Measurements from ENCODE around the gene BCL6B. TPM values are rescaled to one million over a fixed set of nuclear protein-coding genes. Genes with fewer than 3 reads are reported as not detected.
"Not testable (repeated sequence)": the region's sequence is repeated elsewhere in the genome, so short reads cannot be mapped to it uniquely, and the experiment has no call there.

BCL6B gene
- total RNA-seq, 4 donors from 2014 or later, result 0.15 to 1.9 (median 0.67) TPM

DNA sequence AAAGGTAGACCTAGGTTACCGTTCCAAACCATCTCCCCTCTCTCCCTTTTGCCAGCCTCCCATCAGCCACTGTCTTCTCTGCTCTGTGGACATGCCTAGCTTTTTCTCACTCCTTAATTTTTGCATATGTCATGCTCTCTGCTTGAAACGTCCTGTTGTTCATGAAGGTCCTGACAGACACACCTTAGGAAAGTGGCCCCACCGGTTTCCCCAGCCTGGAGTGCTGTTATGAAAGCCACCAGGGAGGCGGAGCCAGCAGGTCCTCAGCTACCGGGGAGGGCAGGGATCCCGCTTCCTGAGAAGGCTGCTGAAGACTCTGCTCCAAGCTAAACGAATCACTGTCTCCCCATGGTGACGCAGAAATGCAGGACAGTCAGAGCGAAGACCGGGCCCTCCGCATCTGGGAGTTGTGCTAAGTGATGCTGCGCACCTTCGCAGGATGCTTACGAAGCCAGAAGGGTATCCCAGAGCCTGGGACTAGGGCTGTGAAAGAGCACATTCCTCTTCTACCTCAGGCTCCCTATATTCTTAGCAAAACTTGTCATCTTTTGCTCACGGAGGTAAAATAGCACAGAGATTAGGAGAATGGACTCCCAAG lies 23.4 kb downstream of the BCL6B start:
- intact Hi-C loops (cut with DNase I), result no loop called here
- Histone ChIP-seq H3K9me3 (no peaks in the 10 kb centered on the region), H3K36me3 (no peaks in the 10 kb centered on the region), H3K4me1 (peaks cover 30 to 65% (median 34%) of the 10 kb centered on the region in 3 donors), H3K27me3 (peaks cover 0 to 40% (median 2%) of the 10 kb centered on the region in 4 donors), H3K4me3 (peak overlapping the region; percentile 2 to 56 (median 40)), H3K27ac (peak overlapping the region; percentile 80 to 95 (median 86))
- no peak for DNase-seq
- WGBS, 2 donors, result 4 to 14% methylated on average over 5 to 14 of the region's 15 CpGs
- no peak for TF ChIP-seq POLR2A (IDR thresholded peaks at IDR 0.05)
- TF ChIP-seq, protein P1, sequence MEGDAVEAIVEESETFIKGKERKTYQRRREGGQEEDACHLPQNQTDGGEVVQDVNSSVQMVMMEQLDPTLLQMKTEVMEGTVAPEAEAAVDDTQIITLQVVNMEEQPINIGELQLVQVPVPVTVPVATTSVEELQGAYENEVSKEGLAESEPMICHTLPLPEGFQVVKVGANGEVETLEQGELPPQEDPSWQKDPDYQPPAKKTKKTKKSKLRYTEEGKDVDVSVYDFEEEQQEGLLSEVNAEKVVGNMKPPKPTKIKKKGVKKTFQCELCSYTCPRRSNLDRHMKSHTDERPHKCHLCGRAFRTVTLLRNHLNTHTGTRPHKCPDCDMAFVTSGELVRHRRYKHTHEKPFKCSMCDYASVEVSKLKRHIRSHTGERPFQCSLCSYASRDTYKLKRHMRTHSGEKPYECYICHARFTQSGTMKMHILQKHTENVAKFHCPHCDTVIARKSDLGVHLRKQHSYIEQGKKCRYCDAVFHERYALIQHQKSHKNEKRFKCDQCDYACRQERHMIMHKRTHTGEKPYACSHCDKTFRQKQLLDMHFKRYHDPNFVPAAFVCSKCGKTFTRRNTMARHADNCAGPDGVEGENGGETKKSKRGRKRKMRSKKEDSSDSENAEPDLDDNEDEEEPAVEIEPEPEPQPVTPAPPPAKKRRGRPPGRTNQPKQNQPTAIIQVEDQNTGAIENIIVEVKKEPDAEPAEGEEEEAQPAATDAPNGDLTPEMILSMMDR (IDR thresholded peaks at IDR 0.05), result peak in 2 of 6 experiments; percentile 2 to 7

DNA sequence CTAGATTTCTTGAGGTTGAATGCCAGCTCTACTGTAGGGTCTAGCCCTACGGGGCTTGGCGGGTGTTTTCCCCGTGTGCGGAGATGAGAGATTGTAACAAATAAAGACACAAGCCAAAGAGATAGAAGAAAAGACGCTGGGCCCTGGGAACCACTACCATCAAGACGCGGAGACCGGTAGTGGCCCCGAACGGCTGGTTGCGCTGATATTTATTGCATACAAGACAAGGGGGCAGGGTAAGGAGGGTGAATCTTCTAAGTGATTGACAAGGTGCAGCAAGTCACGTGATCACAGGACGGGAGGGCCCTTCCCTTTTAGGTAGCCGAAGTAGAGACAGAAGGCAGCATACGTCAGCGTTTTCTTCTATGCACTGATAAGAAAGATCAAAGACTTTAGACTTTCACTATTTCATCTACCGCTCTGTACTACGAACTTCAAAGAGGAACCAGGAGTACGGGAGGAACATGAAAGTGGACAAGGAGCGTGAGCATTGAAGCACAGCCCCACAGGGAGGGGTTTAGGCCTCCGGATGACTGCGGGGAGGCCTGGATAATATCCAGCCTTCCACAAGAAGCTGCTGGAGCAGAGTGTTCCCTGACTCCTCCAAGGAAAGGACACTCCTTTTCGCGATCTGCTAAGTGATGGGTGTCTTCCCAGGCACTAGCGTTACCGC lies 24.0 kb downstream of the BCL6B start:
- DNase-seq; intact Hi-C loops (cut with DNase I); H3K9me3 ChIP-seq; H3K36me3 ChIP-seq: not testable (repeated sequence)
- 6 to 18% methylated on average over 26 of the region's 26 CpGs for WGBS, 2 donors
- Histone ChIP-seq H3K27ac (peak overlapping the region; percentile 80 to 95 (median 86)), H3K4me3 (peak overlapping the region; percentile 2 to 56 (median 40)), H3K4me1 (peaks cover 30 to 62% (median 34%) of the 10 kb centered on the region in 3 donors), H3K27me3 (peaks cover 0 to 39% (median 2%) of the 10 kb centered on the region in 4 donors)
- TF ChIP-seq POLR2A (IDR thresholded peaks at IDR 0.05), result peak in 1 of 4 donors; percentile 25

DNA sequence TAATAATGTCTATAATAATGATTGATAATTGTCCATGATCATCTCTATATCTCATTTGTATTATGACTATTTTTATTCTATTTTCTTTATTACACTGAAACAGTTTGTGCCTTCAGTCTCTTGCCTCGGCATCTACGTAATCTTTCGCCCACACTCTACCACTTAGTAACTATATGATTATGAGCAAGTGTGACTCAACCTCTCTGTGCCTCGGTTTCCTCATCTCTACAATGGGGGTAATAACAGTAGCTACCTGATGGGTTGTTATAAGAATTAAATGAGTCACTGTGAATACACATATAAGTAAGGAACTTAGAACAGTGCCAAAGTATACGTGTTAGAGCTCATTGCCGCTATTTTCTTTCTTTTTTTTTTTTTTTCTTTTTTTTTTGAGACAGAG lies 24.7 kb downstream of the BCL6B start:
- H3K4me3 ChIP-seq, result peak overlapping the region in 1 of 4 donors; percentile 36
- no peaks in the 10 kb centered on the region for H3K36me3 ChIP-seq
- no peaks in the 10 kb centered on the region for H3K9me3 ChIP-seq
- peaks cover 23 to 58% (median 26%) of the 10 kb centered on the region in 3 donors for H3K4me1 ChIP-seq
- TF ChIP-seq, protein P1 (IDR thresholded peaks at IDR 0.05), result no peak
- TF ChIP-seq POLR2A (IDR thresholded peaks at IDR 0.05), result no peak
- no peak for DNase-seq
- WGBS, 2 donors, result 29 to 40% methylated on average over 6 of the region's 6 CpGs
- intact Hi-C loops (cut with DNase I), result no loop called here
- peaks cover 0 to 32% (median 2%) of the 10 kb centered on the region in 4 donors for H3K27me3 ChIP-seq
- peak overlapping the region in 3 of 4 donors; percentile 80 to 95 (median 89) for H3K27ac ChIP-seq

DNA sequence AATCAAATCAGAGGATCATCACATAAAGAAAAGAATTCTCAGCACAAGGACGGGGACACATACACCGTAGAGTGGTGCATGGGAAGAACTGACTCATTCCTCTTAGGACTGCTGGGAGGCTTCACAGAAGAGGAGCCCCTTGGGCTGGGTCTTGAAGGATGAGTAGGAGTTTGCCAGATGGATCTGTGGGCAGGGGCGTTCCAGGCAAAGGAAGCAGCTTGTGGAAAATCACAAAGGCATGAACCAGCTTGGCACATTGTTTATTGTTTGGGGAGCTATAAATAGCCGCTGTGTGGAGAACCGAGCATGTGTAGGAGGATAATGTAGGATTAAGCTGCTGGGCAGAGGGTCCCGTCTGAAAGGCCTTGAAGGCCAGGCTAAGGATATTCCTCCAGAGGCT lies 26.1 kb downstream of the BCL6B start:
- no peaks in the 10 kb centered on the region for H3K9me3 ChIP-seq
- WGBS, 2 donors, result 57 to 65% methylated on average over 6 of the region's 6 CpGs
- no peak overlapping the region for H3K27ac ChIP-seq
- H3K4me1 ChIP-seq, result peaks cover 10 to 44% (median 12%) of the 10 kb centered on the region in 3 donors
- no peak for TF ChIP-seq POLR2A (IDR thresholded peaks at IDR 0.05)
- TF ChIP-seq, protein P1 (IDR thresholded peaks at IDR 0.05), result no peak
- no peak overlapping the region for H3K4me3 ChIP-seq
- no peak for DNase-seq
- intact Hi-C loops (cut with DNase I), result no loop called here
- no peaks in the 10 kb centered on the region for H3K36me3 ChIP-seq
- peaks cover 0 to 18% (median 0%) of the 10 kb centered on the region in 4 donors for H3K27me3 ChIP-seq

DNA sequence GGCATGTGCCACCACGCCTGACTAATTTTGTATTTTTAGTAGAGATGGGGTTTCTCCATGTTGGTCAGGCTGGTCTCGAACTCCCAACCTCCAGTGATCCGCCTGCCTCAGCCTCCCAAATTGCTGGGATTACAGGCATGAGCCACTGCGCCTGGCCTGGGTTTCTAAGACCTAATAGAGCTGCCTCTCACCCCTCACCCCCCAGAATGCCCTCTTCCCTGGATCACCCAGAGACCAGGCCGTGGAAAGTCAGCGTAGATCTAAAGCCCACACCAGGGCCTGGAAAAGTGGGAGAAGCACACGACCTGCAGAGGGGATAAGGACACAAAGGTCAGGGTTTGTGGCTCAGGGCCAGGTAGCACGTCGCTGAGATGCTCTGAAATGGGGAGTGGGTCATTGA lies 27.7 kb downstream of the BCL6B start:
- intact Hi-C loops (cut with DNase I), result loop anchor here (5.0 kb wide), 1 partner anchor 87 kb away; no protein-coding TSS in a partner anchor
- not testable (repeated sequence) for H3K27ac ChIP-seq, H3K9me3 ChIP-seq, H3K36me3 ChIP-seq, DNase-seq, H3K4me3 ChIP-seq, H3K27me3 ChIP-seq
- peaks cover 7 to 28% (median 11%) of the 10 kb centered on the region in 3 donors for H3K4me1 ChIP-seq
- WGBS, 2 donors, result 72 to 80% methylated on average over 1 to 8 of the region's 9 CpGs

DNA sequence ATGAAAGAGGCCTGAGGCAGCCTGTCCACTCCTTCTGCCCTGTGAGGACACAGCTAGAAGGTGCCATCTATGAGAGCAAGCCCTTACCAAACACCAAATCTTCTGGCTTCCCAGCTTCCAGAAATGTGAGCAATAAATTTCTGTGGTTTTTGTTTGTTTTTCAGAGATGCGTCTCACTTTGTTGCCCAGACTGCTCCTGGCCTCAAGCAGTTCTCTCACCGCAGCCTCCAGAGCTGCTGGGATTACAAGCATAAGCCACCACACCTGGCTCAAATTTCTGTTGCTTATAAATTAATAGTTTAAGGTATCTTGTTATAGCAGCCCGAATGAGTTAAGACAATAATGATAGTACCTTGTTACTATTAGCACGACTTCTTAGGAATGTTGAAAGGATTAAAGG lies 33.5 kb downstream of the BCL6B start:
- Histone ChIP-seq H3K27me3 (no peaks in the 10 kb centered on the region), H3K4me3 (no peak overlapping the region), H3K27ac (no peak overlapping the region), H3K4me1 (peaks cover 0 to 34% (median 7%) of the 10 kb centered on the region in 3 donors), H3K9me3 (no peaks in the 10 kb centered on the region), H3K36me3 (no peaks in the 10 kb centered on the region)
- DNase-seq, result no peak
- intact Hi-C loops (cut with DNase I), result no loop called here
- no peak for TF ChIP-seq POLR2A (IDR thresholded peaks at IDR 0.05)
- TF ChIP-seq, protein P1 (IDR thresholded peaks at IDR 0.05), result no peak
- WGBS, 2 donors, result 34 to 48% methylated on average over 4 of the region's 4 CpGs

Measured in esophagus squamous epithelium (tissue), 5 donors.